ENCODE measurements around the gene PATJ.
"Not testable (repeated sequence)": the region's sequence is repeated elsewhere in the genome, so short reads cannot be mapped to it uniquely, and the experiment has no call there.

PATJ gene

GRCh38 chr1:61825393-61825792, 83.1 kb downstream of the PATJ start:
- no peak overlapping the region for H3K4me3 ChIP-seq (ENCODE audit: low read depth, low read length)
- no peak for DNase-seq (ENCODE audit: low read depth)
- no peak for TF ChIP-seq CTCF (conservative IDR thresholded peaks at IDR 0.05; ENCODE audit: low read depth, low read length)

- DNase-seq (ENCODE audit: low read depth), result no peak
- no peak for TF ChIP-seq CTCF (conservative IDR thresholded peaks at IDR 0.05; ENCODE audit: low read depth, low read length)
- no peak overlapping the region for H3K4me3 ChIP-seq (ENCODE audit: low read depth, low read length)
Measured at GRCh38 chr1:61828805-61829204, 86.5 kb downstream of the PATJ start.

DNA sequence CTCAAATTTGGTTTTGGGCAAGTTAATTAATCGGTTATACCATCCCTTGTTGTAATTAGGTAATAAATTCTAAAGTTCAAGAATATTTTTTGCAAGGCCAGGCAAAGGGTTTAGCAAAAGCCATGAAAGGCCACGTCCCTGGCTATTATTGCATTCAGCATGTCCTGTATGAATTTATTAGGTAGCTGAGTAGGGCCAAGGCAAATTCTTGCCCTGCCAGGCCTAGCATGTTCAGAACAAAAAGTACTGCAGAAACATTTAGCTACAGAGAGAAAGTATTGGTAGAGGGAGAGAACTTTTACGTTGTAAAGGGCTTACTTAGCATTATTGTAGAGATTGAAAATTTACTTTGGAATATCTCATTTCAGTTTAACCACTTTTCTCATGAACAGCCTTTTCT, 94.4 kb downstream of the PATJ start:
- DNase-seq (ENCODE audit: low read depth), result no peak
- H3K4me3 ChIP-seq (ENCODE audit: low read depth, low read length), result no peak overlapping the region
- no peak for TF ChIP-seq CTCF (conservative IDR thresholded peaks at IDR 0.05; ENCODE audit: low read depth, low read length)

- H3K4me3 ChIP-seq (ENCODE audit: low read depth, low read length); DNase-seq (ENCODE audit: low read depth): not testable (repeated sequence)
Measured at GRCh38 chr1:61837607-61838006, 95.3 kb downstream of the PATJ start.

GRCh38 chr1:61839679-61840078, 97.4 kb downstream of the PATJ start:
- peak; percentile 70 for DNase-seq (ENCODE audit: low read depth)
- H3K4me3 ChIP-seq (ENCODE audit: low read depth, low read length), result no peak overlapping the region
- TF ChIP-seq CTCF (conservative IDR thresholded peaks at IDR 0.05; ENCODE audit: low read depth, low read length), result no peak

DNA sequence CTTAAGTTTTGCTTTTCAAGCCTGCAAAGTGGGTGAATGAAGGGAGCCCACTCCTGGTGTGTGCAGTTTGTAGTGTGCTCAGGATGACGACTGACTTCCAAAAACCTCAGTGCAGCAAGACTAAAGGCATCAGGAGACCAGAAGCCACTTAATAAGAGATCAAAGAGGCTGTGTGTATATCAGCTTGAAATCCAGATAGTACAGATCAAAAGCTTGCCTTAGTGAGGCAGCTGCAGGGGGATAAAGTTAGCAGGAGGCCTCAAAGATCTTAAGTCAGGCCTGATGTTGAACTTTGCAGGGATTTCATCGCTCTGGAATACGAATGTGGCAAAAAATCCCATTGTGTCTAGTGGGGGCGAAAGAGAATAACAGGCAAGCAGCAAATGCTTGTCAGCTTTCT, 99.8 kb downstream of the PATJ start:
- no peak for TF ChIP-seq CTCF (conservative IDR thresholded peaks at IDR 0.05; ENCODE audit: low read depth, low read length)
- no peak overlapping the region for H3K4me3 ChIP-seq (ENCODE audit: low read depth, low read length)
- no peak for DNase-seq (ENCODE audit: low read depth)

DNA sequence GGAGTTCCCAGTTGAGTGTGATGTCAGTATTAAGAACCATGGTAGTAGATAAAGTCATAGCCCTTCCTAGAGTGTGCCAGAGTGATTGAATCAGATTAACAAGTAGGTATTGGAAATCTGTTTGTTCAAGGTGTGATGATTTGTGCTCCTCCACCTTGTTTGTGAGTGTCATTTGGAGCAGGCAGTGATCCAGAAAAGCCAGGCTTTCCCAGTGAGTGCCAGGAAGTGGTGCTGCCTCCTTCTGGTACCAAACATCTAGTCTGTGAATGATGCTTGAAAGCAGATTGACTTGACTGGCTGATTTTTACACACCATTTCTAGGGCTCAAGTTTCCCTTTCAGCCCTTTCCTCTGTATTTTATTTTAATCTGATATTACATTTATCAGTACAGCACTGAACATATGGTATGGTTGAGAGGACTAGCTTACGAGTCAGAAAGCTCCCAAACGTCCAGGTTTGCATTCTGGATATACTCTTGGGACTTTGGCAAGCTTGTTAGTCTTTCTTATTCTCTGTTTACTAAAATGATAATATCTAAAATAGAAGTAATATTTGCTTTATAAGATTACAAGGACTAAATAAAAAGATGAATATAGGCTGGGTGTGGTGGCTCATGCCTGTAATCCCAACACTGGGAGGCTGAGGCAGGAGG, 100.7 kb downstream of the PATJ start:
- no peak overlapping the region for H3K4me3 ChIP-seq (ENCODE audit: low read depth, low read length)
- TF ChIP-seq CTCF (conservative IDR thresholded peaks at IDR 0.05; ENCODE audit: low read depth, low read length), result peak; percentile 63
- DNase-seq (ENCODE audit: low read depth), result peak; percentile 49

All from choroid plexus epithelial cell (primary cell).